NB4 (cell line): ENCODE results near the gene TBXAS1.

Experiments used
- DNase-seq: peaks from one replicate; pipeline ENCODE4 v3.0.0; 2010; ENCODE audit warnings: low read depth
- H3K4me3 ChIP-seq: one replicate; pipeline ENCODE4 v1.5.1; 2011; ENCODE audit warnings: mild to moderate bottlenecking, low read depth, low read length, moderate library complexity
- MYC ChIP-seq: IDR thresholded peaks from 2 replicates; pipeline ENCODE4 v1.6.1; 2011; ENCODE audit warnings: low read depth, low read length
- POLR2A ChIP-seq: IDR thresholded peaks from 2 replicates; pipeline ENCODE4 v1.6.1; 2011; ENCODE audit warnings: mild to moderate bottlenecking; ENCODE audit not compliant: insufficient read length; ENCODE audit errors: extremely low read depth
- TF ChIP-seq, protein P1 (sequence below): IDR thresholded peaks from one replicate; pipeline ENCODE4 v1.5.1; 2012; ENCODE audit warnings: low read depth, low read length
- TF ChIP-seq, protein P2 (sequence below): IDR thresholded peaks from 2 replicates; pipeline ENCODE4 v1.6.1; 2011; ENCODE audit warnings: low read depth, low read length

Gene TBXAS1

DNA sequence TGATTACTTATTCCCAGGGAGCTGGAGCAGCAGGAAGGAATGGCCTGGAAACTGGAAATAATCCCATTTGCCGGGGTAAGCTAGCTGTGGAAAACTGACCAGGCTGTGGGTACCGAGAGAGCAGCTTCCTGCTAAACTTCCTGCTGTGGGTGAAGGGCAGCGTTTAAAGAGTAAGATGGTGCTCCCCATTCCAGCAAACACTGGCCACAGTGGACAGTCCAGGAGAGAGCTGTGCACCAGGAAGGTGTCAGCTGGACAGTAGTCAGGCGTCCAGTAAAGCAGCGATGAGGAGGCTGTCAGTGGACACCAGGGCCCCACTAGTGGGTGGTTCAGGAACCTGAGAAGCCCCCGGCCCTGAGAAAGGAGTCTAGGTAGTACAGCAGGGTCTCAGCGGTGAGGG, 55.4 kb downstream of the TBXAS1 start:
- no peak for DNase-seq
- H3K4me3 ChIP-seq: no peak overlapping the region
- TF ChIP-seq, protein P1, sequence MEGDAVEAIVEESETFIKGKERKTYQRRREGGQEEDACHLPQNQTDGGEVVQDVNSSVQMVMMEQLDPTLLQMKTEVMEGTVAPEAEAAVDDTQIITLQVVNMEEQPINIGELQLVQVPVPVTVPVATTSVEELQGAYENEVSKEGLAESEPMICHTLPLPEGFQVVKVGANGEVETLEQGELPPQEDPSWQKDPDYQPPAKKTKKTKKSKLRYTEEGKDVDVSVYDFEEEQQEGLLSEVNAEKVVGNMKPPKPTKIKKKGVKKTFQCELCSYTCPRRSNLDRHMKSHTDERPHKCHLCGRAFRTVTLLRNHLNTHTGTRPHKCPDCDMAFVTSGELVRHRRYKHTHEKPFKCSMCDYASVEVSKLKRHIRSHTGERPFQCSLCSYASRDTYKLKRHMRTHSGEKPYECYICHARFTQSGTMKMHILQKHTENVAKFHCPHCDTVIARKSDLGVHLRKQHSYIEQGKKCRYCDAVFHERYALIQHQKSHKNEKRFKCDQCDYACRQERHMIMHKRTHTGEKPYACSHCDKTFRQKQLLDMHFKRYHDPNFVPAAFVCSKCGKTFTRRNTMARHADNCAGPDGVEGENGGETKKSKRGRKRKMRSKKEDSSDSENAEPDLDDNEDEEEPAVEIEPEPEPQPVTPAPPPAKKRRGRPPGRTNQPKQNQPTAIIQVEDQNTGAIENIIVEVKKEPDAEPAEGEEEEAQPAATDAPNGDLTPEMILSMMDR: no peak
- TF ChIP-seq MYC: no peak
- TF ChIP-seq, protein P2, sequence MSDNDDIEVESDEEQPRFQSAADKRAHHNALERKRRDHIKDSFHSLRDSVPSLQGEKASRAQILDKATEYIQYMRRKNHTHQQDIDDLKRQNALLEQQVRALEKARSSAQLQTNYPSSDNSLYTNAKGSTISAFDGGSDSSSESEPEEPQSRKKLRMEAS: no peak
- no peak for TF ChIP-seq POLR2A

DNA sequence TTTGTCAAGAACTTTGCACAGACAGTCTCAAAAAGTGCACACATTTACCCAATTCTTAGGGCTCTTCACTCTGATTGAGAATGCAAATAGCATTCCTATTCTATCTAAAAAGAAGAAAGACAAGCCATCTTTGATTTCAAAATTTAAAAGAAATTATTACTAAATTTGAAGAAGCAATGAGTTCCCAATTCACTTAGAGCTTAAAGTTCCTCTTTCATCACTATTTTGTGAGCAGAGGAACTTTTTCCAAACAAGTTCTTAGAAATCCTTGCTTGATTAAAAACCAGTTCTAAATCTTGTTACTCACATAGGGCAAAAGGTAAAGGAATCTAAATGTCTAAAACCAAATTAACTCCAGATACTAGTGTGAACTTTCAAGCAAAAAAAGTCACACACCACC, 56.4 kb downstream of the TBXAS1 start:
- TF ChIP-seq, protein P2: no peak
- TF ChIP-seq POLR2A (no peak), MYC (no peak)
- DNase-seq: no peak
- H3K4me3 ChIP-seq: no peak overlapping the region

DNA sequence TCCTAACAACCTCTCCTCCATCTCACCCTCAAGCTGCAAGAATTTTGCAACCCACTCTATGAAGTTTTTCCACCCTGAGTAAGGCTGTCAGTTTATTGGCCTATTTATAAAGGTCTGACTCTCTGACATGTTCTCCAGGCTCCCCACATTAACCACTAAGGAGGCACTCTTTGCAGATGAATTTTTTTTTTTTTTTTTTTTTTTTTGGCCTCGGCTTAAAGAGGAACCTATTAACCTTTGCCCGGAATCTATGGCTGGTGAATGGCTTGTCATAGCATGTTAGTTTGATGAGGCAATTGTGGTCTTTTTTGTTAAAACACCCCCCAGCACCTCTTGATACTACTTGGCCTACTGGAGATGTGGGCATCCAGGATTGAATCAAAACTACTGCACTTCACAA, 57.1 kb downstream of the TBXAS1 start:
- DNase-seq: peak; percentile 94
- H3K4me3 ChIP-seq: no peak overlapping the region
- TF ChIP-seq, protein P1: no peak
- TF ChIP-seq MYC: no peak
- TF ChIP-seq POLR2A: no peak
- TF ChIP-seq, protein P2: no peak

DNA sequence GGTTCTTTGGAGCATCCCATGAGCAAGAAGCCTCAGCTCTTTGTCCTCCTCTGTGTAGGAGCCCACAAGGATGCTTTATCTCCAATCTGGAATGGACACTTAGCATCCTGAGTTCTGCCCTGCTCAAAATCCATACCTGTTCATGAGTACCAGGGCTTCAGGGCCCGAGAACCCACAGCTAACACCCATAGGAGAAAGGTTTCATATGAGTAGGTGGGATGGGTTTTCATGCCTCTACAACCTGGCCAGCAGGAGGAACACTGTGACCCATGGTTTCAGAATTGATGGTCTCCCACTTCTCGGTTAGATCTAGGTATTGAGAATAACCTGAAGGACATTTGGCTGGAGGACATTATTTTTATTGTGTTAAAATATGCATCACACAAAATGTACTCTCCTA, 57.8 kb downstream of the TBXAS1 start:
- no peak for DNase-seq
- TF ChIP-seq MYC: no peak
- TF ChIP-seq, protein P2: no peak
- no peak for TF ChIP-seq POLR2A
- TF ChIP-seq, protein P1: no peak
- H3K4me3 ChIP-seq: no peak overlapping the region

DNA sequence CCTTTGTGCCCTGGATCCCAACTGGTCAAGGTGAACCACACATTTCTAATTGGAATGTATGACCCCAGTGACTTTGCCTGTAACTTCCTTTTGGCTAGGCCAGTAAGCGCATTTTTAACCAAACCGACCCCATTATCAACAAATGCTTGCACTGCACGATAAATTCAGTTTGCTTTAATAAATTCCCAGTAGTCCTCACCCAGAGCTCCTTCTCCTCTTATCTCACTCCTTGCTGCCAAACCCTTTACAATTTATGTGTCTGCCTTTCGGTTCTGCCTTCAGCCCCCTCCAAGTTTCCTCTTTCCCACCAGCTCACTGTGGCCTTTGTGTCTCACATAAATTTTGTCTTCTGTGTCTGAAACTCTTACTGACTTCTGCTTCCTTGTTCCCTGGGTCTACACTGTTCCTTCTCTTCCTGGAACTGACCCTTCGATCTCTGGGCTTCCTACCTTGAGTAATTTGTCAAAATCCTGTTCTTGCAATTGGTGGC, 59.0 kb downstream of the TBXAS1 start:
- H3K4me3 ChIP-seq: no peak overlapping the region
- DNase-seq: no peak

DNA sequence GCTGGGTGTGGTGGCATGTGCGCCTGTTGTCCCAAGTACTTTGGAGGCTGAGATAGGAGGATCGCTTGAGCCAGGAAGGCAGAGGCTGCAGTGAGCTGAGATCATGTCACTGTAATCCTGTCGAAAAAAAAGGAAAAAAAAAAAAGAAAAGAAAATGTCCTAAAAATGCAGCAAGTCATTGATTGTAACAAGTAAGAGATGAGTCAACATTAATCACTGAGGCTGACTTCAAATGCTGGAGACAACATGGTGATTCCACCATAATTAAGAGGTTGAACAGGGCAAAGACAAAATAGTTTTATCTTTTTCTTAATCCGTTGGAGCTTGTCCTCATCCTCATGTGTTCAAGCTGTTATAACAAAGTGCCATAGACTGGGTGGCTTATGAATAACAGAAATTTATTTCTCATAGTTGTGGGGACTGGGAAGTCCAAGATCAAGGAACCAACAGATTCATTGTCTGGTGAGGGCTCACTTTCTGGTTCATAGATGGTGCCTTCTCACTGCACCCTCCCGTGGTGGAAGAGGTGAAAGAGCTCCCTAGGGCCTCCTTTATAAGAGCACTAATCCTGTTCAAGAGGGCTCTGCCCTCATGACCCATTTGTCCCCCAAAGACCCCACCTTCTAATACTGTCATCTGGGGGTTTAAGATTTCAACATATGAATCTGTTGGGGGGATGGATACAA, 60.3 kb downstream of the TBXAS1 start:
- H3K4me3 ChIP-seq: no peak overlapping the region
- no peak for DNase-seq
- no peak for TF ChIP-seq MYC

More for the DNA sequence above, 59.0 kb downstream of the TBXAS1 start:
- no peak for TF ChIP-seq POLR2A

DNA sequence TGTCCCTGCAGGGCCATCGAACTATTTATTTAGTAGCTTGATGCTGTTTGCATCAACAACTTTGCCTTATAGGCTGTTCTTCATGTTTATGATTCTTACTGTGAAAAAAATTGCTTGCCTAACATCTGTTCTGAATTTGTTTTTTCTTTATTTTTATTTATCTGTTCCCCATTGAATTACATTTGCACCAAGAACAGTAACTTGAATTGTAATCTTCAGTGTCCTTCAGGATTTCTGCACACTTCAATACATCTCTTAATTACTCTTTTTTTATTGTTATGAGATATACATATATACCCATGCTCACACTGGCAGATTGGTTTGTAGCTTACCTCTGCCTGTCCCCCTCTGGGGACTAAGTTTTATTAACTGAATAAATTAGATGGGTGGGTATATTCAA, 64.4 kb downstream of the TBXAS1 start:
- TF ChIP-seq MYC: no peak
- TF ChIP-seq, protein P2: no peak
- TF ChIP-seq, protein P1: no peak
- TF ChIP-seq POLR2A: no peak
- DNase-seq: no peak
- no peak overlapping the region for H3K4me3 ChIP-seq
